Measurements from ENCODE around the gene COL25A1.

DNA sequence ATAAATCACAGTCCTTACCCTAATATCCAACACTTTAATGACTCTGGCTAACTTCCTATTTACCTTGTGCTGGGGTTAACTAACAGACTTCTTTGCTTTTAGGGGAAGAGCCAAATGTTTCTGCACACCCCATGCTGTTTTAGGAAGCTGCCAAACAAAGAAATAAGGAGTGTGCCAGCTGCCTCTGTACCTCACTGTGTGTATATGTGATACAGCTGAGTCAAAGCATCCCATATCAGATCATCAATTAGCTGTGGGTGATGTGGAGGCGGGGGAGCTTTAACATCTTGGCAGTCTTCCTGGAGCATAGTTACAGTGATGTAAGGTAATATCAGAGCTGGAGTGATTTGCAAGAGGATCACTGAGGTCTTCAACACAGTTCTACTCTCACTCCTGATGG lies 95.4 kb downstream of the COL25A1 start:
- TF ChIP-seq EGR1 (IDR thresholded peaks at IDR 0.05; ENCODE audit: low read depth) (no peak), CTCF (IDR thresholded peaks at IDR 0.05 in 2 of 3, conservative IDR thresholded peaks at IDR 0.05 in 1 of 3; ENCODE audit: borderline replicate concordance in 1 of 3, insufficient read depth in 1 of 3, low read depth in 2 of 3, low read length in 2 of 3) (no peak), ZNF274 (IDR thresholded peaks at IDR 0.05; ENCODE audit: low read depth, low read length) (no peak)
